K562 (cell line): ENCODE results near the gene SLC5A4. TPM values are rescaled to one million over a fixed set of nuclear protein-coding genes. Genes with fewer than 3 reads are reported as not detected.

Source experiments
- ATAC-seq: fragments of 200-7000 bp; cut with Tn5 transposase; 3 replicates; pipeline ENCODE4 v1.9.1; 2020; ENCODE audit warnings: moderate library complexity
- BruUV-seq: library from RNA; stranded (reverse); fragments of 400-500 nt; replicated peaks from 2 replicates; lab custom pipeline; 2021; lab: Mats Ljungman, UMichigan
- CTCF ChIA-PET: fragments of 300-600 bp; formaldehyde crosslinking; extraction: SDS; loops from one replicate; lab custom pipeline; 2021; ENCODE audit warnings: low intra/inter-chr PET ratio; lab: Yijun Ruan, JAX
- POLR2A ChIA-PET: fragments of 300-600, 350-650 bp; sonication (Branson Sonifier 250); formaldehyde crosslinking; extraction: SDS; loops from one replicate; lab custom pipeline; 2021; ENCODE audit warnings: antibody characterized with exemption, inconsistent platforms; lab: Yijun Ruan, JAX
- DNase-seq, 4 experiments: peaks; one replicate each; pipeline versions ENCODE4 v3.0.0 to v3.0.0-alpha.2; 2011 to 2018; ENCODE audit warnings: low spot score in 3 of 4, mixed read lengths in 3 of 4; ENCODE audit errors: extremely low read depth in 1 of 4
- FAIRE-seq: peaks from 2 replicates; lab custom pipeline; 2011; peaks lifted over from hg19 to GRCh38; lab: Jason Lieb, UNC
- H2AFZ ChIP-seq: 2 replicates; pipeline ENCODE4 v1.6.0; 2011; ENCODE audit warnings: low read depth, low read length, control low read depth, inconsistent platforms
- H3K27ac ChIP-seq: fragments of 200-600 bp; 3 replicates; pipeline ENCODE4 v1.8.0; 2011; ENCODE audit warnings: low read depth, mild to moderate bottlenecking, control low read depth, inconsistent platforms, low read length, moderate library complexity, mixed read lengths; ENCODE audit errors: extremely low read depth
- H3K27me3 ChIP-seq, 2 experiments: fragments of 300-600 bp in 1 of 2; 2 replicates in 1 of 2; 3 replicates in 1 of 2; pipeline versions ENCODE4 v1.6.0 to v1.8.0; 2011; ENCODE audit warnings: inconsistent platforms in 2 of 2, low read length in 2 of 2, mild to moderate bottlenecking in 1 of 2, mixed read lengths in 1 of 2, moderate library complexity in 1 of 2; ENCODE audit not compliant: control insufficient read depth in 2 of 2, insufficient read depth in 2 of 2
- H3K36me3 ChIP-seq: fragments of 300-600 bp; 3 replicates; pipeline ENCODE4 v1.8.0; 2011; ENCODE audit warnings: mild to moderate bottlenecking, low read length, inconsistent platforms; ENCODE audit not compliant: control insufficient read depth, insufficient read depth
- H3K4me1 ChIP-seq, 2 experiments: fragments of 200-600 bp in 1 of 2; replicated peaks in 1 of 2; 2 replicates in 1 of 2; 3 replicates in 1 of 2; pipeline versions ENCODE4 v1.5.1 to v1.8.0; 2011; ENCODE audit warnings: inconsistent platforms in 2 of 2, low read length in 2 of 2, mild to moderate bottlenecking in 1 of 2, mixed read lengths in 1 of 2, moderate library complexity in 1 of 2; ENCODE audit not compliant: control insufficient read depth in 2 of 2, insufficient read depth in 2 of 2
- H3K4me2 ChIP-seq: 2 replicates; pipeline ENCODE4 v1.6.1; 2011; ENCODE audit warnings: low read length, control low read depth, inconsistent platforms, mixed read lengths; ENCODE audit not compliant: insufficient read depth
- H3K4me3 ChIP-seq: fragments of 200-600 bp; sonication (generic), shearing (Covaris generic); 2 replicates; pipeline ENCODE4 v1.5.1; 2016; ENCODE audit warnings: control low read depth, inconsistent platforms
- H3K79me2 ChIP-seq: fragments of 200-600 bp; 3 replicates; pipeline ENCODE4 v1.8.0; 2011; ENCODE audit warnings: low read length, inconsistent platforms; ENCODE audit not compliant: control insufficient read depth, insufficient read depth
- H3K9ac ChIP-seq, 2 experiments: 2 replicates each; pipeline versions ENCODE4 v1.6.0 to v1.6.1; 2011; ENCODE audit warnings: low read depth in 2 of 2, low read length in 2 of 2, control low read depth in 1 of 2, inconsistent platforms in 1 of 2, mild to moderate bottlenecking in 1 of 2, mixed read lengths in 1 of 2; ENCODE audit not compliant: insufficient read depth in 1 of 2
- H3K9me1 ChIP-seq: one replicate; pipeline ENCODE4 v1.6.0; 2011; ENCODE audit warnings: inconsistent platforms, mild to moderate bottlenecking, low read length, moderate library complexity; ENCODE audit not compliant: control insufficient read depth, insufficient read depth
- H3K9me3 ChIP-seq: replicated peaks from 2 replicates; pipeline ENCODE4 v1.5.1; 2011; ENCODE audit warnings: low read depth, low read length, inconsistent platforms; ENCODE audit not compliant: control insufficient read depth, insufficient read depth
- H4K20me1 ChIP-seq: replicated peaks from 2 replicates; pipeline ENCODE4 v1.6.1; 2011; ENCODE audit warnings: low read length, inconsistent platforms, mixed read lengths; ENCODE audit not compliant: control insufficient read depth, insufficient read depth
- BDP1 ChIP-seq: IDR thresholded peaks from 3 replicates; pipeline ENCODE4 v1.6.1; 2011; ENCODE audit not compliant: insufficient read length, insufficient read depth
- JUN ChIP-seq, 2 experiments: sonication (generic) in 1 of 2; formaldehyde crosslinking in 1 of 2; IDR thresholded peaks; 2 replicates each; pipeline versions ENCODE4 v1.6.1 to v1.8.0; 2012 to 2022; ENCODE audit warnings: borderline replicate concordance in 2 of 2, mild to moderate bottlenecking in 2 of 2, improper control_type of control experiment in 1 of 2, low read depth in 1 of 2, low read length in 1 of 2, missing genetic modification reagents in 1 of 2
- KHSRP ChIP-seq: fragments of 450-650 bp; IDR thresholded peaks from 2 replicates; pipeline ENCODE4 v1.6.1; 2017
- TBL1XR1 ChIP-seq, 2 experiments: IDR thresholded peaks; 2 replicates each; pipeline ENCODE4 v1.6.1; 2012; ENCODE audit warnings: improper control_type of control experiment in 2 of 2, low read length in 2 of 2, mild to moderate bottlenecking in 1 of 2
- WGBS: fragments of 100-300 bp; shearing (Covaris generic); methylation state at CpG from one replicate; pipeline ENCODE4 v1.1.6; 2016; ENCODE audit warnings: low coverage, mixed read lengths; ENCODE audit not compliant: insufficient coverage; ENCODE audit errors: missing lambda C conversion rate; 5-methylcytosine and 5-hydroxymethylcytosine counted together
- in situ Hi-C: fragments of 300-500 bp; cut with MboI; formaldehyde crosslinking; loops from 4 replicates; pipeline ENCODE4 v1.15.0; 2018; ENCODE audit warnings: inconsistent platforms, mixed read lengths
- intact Hi-C: fragments of 100-400 bp; cut with micrococcal nuclease; formaldehyde crosslinking; loops from 2 replicates; pipeline ENCODE4 v1.14.2; 2022
- polyA plus RNA-seq, 8 experiments: library from polyadenylated mRNA; depleted of rRNA in 4 of 8; stranded (reverse) in 5 of 8; unstranded in 3 of 8; fragments of >200 nt; fragmentation: Nextera tagmentation in 2 of 8; fragmentation: Illumina TruSeq in 1 of 8; extraction: Ambion mirVana in 2 of 8; extraction: Trizol in 1 of 8; gene quantifications; 2 replicates each; pipeline versions ENCODE4 v1.2.1 to v1.2.3, GENCODE V29; 2011 to 2014; ENCODE audit warnings: inconsistent platforms in 1 of 8, missing spikeins in 1 of 8
- total RNA-seq, 7 experiments: library from RNA; depleted of rRNA in 6 of 7; stranded (reverse); fragments of >200 nt in 6 of 7; fragmentation: Illumina TruSeq in 2 of 7; extraction: Trizol in 2 of 7; gene quantifications; 2 replicates each; pipeline versions ENCODE4 v1.2.1 to v1.2.3, GENCODE V29; 2011 to 2021; ENCODE audit warnings: low replicate concordance in 1 of 7
- TF ChIP-seq, protein P1 (sequence below), 2 experiments: fragments of 450-650 bp in 1 of 2; sonication (generic) in 1 of 2; formaldehyde crosslinking in 1 of 2; IDR thresholded peaks in 1 of 2; conservative IDR thresholded peaks in 1 of 2; 2 replicates each; pipeline versions ENCODE4 v1.6.1 to v1.8.1; 2016 to 2023; ENCODE audit warnings: mild to moderate bottlenecking in 2 of 2, moderate library complexity in 2 of 2, inconsistent platforms in 1 of 2, missing genetic modification reagents in 1 of 2

The SLC5A4 gene
- total and polyA plus RNA-seq, 9 of the 15 experiments (the other 6 are each of a cell fraction or from before 2014, with no cell fraction given) = not detected

DNA sequence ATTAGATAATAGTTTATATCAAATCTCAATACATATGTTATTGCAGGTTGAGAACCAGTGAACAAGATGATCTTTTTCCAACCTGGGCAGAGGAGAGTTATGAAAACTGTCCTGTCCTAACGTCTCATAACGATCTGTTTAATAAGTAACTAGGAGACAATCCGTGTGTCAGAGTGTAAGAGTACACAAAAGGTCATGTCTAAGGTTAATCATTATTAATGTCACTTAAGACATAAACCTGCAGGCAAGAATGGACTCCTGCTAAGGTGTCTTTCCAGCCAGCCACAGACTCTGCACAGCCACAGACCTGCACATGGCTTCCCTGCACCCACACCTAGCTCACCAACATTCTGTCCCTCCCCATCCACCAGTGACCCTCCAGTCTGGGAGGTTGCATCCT is 10.1 kb downstream of the SLC5A4 start:
- CTCF ChIA-PET = no interaction called here
- ATAC-seq (no peak), DNase-seq (no peak)
- Histone ChIP-seq H3K36me3 (no peaks in the 10 kb centered on the region), H3K4me2 (no peak overlapping the region), H3K9ac (no peak overlapping the region), H3K4me3 (no peak overlapping the region), H3K4me1 (no peaks in the 10 kb centered on the region)
- no peak for TF ChIP-seq BDP1
- TF ChIP-seq, protein P1, sequence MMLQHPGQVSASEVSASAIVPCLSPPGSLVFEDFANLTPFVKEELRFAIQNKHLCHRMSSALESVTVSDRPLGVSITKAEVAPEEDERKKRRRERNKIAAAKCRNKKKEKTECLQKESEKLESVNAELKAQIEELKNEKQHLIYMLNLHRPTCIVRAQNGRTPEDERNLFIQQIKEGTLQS (IDR thresholded peaks at IDR 0.05) = no peak
- TF ChIP-seq, protein P1 (CRISPR knock-in tag; conservative IDR thresholded peaks at IDR 0.05) = no peak
- TF ChIP-seq, all 486 proteins: peak for 0
- POLR2A ChIA-PET = no interaction called here
- Histone ChIP-seq H3K27ac (no peak overlapping the region), H3K79me2 (no peaks in the 10 kb centered on the region), H3K9me3 (no peaks in the 10 kb centered on the region), H3K9me1 (no peaks in the 10 kb centered on the region), H3K27me3 (peaks cover 0 to 5% of the 10 kb centered on the region in 2 experiments; a peak in 1 of 5 replicates), H4K20me1 (no peaks in the 10 kb centered on the region), H2AFZ (no peak overlapping the region)
- no TSS peak for BruUV-seq
- no peak for FAIRE-seq
- WGBS = 0% methylated on average over 3 of the region's 3 CpGs
- in situ Hi-C loops = no loop called here
- intact Hi-C loops = no loop called here

DNA sequence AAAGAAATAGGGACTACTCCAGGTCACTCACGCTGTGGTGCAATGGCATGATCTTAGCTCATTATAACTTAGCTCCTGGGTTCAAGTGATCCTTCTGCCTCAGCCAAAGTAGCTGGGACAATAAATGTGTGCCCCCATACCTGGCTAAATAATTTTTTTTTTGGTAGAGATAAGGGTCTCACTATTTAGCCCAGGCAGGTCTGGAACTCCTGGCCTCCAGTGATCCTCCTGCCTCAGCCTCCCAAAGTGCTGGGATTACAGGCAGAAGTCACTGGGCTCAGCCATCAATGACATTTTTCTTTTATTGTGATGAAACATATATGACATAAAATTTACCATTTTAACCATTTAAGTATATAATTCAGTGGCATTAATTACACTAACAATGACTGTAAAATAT is 10.6 kb downstream of the SLC5A4 start:
- Histone ChIP-seq H4K20me1 (no peaks in the 10 kb centered on the region), H3K4me1 (no peaks in the 10 kb centered on the region), H3K9me3 (no peaks in the 10 kb centered on the region), H3K9ac (no peak overlapping the region), H3K27me3 (peaks cover 0 to 5% of the 10 kb centered on the region in 2 experiments; a peak in 1 of 5 replicates), H2AFZ (no peak overlapping the region), H3K4me2 (no peak overlapping the region), H3K27ac (no peak overlapping the region), H3K79me2 (no peaks in the 10 kb centered on the region), H3K9me1 (no peaks in the 10 kb centered on the region), H3K4me3 (no peak overlapping the region), H3K36me3 (no peaks in the 10 kb centered on the region)
- ChIA-PET CTCF (no interaction called here), POLR2A (interaction anchor here (0.6 kb wide), 1 partner anchor 325 kb away, joined by 4 read pairs; no protein-coding TSS in a partner anchor)
- BruUV-seq = no TSS peak
- in situ Hi-C loops (no loop called here), intact Hi-C loops (no loop called here)
- TF ChIP-seq JUN (IDR thresholded peaks at IDR 0.05; ENCODE audit: borderline replicate concordance, low read depth, low read length) (no peak), JUN (CRISPR knock-in tag; IDR thresholded peaks at IDR 0.05; ENCODE audit: borderline replicate concordance) (no peak), TBL1XR1 (IDR thresholded peaks at IDR 0.05; ENCODE audit: low read length in 2 of 2) (no peak), KHSRP (no peak)
- no peak for DNase-seq
- 0% methylated on average over 1 of the region's 1 CpG for WGBS
- no peak for FAIRE-seq
- no peak for ATAC-seq
